Lower leg skin (tissue), 3 donors: ENCODE data around the gene KIZ.

Experiments used
- POLR2A ChIP-seq, 2 donors: fragments of 450-650 bp; IDR thresholded peaks; one replicate each; pipeline ENCODE4 v1.6.1; 2016 to 2017; ENCODE audit warnings: antibody characterized with exemption in 2 of 2, mild to moderate bottlenecking in 1 of 2, moderate library complexity in 1 of 2
- TF ChIP-seq, protein P1 (sequence below), 3 donors: fragments of 450-650 bp; IDR thresholded peaks; one replicate each; pipeline ENCODE4 v1.5.1; 2016; ENCODE audit warnings: antibody characterized with exemption in 3 of 3, mild to moderate bottlenecking in 3 of 3, moderate library complexity in 2 of 3

DNA sequence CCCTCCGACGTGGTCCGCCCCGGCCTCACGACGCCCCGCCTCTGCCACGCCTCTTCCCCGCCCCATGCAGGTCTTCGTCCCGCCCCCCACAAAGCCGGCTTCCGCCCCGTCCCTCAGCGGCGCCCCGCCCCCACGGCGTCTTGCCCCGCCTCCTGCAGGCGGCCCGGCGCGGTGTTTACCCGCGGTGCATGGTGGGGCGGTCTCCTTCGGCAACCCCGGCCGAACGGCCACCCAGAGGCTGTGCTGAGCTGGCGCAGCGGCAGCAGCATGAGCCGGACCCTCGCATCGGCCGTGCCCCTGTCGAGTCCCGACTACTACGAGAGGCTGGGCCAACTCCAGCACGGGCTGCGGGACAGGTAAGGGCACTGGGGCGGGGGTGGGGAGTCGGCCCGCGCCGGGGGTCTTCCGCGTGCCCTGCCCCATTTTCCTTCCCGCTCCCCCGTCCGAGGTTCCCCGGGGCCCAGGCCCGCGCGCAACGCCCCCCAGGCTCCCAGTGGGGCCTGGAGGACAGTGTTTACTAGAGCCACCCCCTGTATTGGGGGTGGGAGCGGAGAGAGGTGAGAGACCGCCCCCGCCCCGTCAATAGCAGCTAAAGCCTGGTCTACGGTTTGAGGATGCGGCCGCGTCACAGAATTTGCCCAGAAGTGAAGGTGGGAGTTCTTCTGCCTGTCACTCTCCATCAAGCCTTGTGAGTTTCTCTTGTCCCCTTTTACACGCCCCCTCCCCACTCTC is at the start of gene KIZ:
- TF ChIP-seq, protein P1, sequence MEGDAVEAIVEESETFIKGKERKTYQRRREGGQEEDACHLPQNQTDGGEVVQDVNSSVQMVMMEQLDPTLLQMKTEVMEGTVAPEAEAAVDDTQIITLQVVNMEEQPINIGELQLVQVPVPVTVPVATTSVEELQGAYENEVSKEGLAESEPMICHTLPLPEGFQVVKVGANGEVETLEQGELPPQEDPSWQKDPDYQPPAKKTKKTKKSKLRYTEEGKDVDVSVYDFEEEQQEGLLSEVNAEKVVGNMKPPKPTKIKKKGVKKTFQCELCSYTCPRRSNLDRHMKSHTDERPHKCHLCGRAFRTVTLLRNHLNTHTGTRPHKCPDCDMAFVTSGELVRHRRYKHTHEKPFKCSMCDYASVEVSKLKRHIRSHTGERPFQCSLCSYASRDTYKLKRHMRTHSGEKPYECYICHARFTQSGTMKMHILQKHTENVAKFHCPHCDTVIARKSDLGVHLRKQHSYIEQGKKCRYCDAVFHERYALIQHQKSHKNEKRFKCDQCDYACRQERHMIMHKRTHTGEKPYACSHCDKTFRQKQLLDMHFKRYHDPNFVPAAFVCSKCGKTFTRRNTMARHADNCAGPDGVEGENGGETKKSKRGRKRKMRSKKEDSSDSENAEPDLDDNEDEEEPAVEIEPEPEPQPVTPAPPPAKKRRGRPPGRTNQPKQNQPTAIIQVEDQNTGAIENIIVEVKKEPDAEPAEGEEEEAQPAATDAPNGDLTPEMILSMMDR (IDR thresholded peaks at IDR 0.05): no peak
- no peak for TF ChIP-seq POLR2A (IDR thresholded peaks at IDR 0.05)
